Testis (tissue), 2 donors: ENCODE results near the gene RAD23A.

Experiments
- POLR2A ChIP-seq: fragments of 450-650 bp; IDR thresholded peaks from one replicate; pipeline ENCODE4 v1.6.1; 2017; ENCODE audit warnings: antibody characterized with exemption, mild to moderate bottlenecking, moderate library complexity
- TF ChIP-seq, protein P1 (sequence below), 3 experiments: fragments of 450-650 bp in 2 of 3; fragments of 200-600 bp in 1 of 3; sonication (generic) in 1 of 3; IDR thresholded peaks; one replicate each; pipeline ENCODE4 v1.5.1; 2016 to 2019; ENCODE audit warnings: antibody characterized with exemption in 3 of 3, mild to moderate bottlenecking in 2 of 3, moderate library complexity in 1 of 3

DNA sequence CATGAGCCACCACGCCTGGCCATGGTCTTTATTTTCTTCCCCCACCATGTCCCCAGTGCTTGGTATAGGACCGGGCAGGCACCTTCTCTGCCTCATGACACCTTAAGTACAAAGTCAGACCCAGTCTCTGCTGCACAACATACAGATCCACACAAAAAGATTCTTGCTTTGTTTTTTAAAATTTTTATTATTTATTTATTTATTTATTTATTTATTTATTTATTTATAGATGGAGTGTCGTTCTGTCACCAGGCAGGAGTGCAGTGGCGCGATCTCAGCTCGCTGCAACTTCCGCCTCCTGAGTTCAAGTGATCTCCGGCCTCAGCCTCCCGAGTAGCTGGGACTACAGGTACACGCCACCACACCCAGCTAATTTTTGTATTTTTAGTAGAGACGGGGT is 47.1 kb downstream of the RAD23A start:
- TF ChIP-seq, protein P1, sequence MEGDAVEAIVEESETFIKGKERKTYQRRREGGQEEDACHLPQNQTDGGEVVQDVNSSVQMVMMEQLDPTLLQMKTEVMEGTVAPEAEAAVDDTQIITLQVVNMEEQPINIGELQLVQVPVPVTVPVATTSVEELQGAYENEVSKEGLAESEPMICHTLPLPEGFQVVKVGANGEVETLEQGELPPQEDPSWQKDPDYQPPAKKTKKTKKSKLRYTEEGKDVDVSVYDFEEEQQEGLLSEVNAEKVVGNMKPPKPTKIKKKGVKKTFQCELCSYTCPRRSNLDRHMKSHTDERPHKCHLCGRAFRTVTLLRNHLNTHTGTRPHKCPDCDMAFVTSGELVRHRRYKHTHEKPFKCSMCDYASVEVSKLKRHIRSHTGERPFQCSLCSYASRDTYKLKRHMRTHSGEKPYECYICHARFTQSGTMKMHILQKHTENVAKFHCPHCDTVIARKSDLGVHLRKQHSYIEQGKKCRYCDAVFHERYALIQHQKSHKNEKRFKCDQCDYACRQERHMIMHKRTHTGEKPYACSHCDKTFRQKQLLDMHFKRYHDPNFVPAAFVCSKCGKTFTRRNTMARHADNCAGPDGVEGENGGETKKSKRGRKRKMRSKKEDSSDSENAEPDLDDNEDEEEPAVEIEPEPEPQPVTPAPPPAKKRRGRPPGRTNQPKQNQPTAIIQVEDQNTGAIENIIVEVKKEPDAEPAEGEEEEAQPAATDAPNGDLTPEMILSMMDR (IDR thresholded peaks at IDR 0.05) = no peak
- TF ChIP-seq POLR2A = no peak
